Measurements from ENCODE around the gene NME8. TPM values are rescaled to one million over a fixed set of nuclear protein-coding genes. Genes with fewer than 3 reads are reported as not detected.

The NME8 gene
- total RNA-seq, 1 experiment from 2014 or later, result not detected

- Histone ChIP-seq H3K4me1 (ENCODE audit: insufficient read depth, low read length, poor library complexity, severe bottlenecking) (no peaks in the 10 kb centered on the region), H3K36me3 (ENCODE audit: insufficient read depth, low read length, poor library complexity, severe bottlenecking) (no peaks in the 10 kb centered on the region), H3K27me3 (replicated peaks; ENCODE audit: insufficient read depth, low read depth, low read length, poor library complexity) (no peaks in the 10 kb centered on the region), H3K27ac (ENCODE audit: low read depth, low read length, poor library complexity, severe bottlenecking) (no peak overlapping the region), H3K9me3 (ENCODE audit: low read depth, low read length, poor library complexity, severe bottlenecking) (no peaks in the 10 kb centered on the region), H3K4me3 (ENCODE audit: low read depth, low read length, poor library complexity, severe bottlenecking) (no peak overlapping the region)
- intact Hi-C loops (cut with micrococcal nuclease; ENCODE audit: unreplicated experiment), result no loop called here
- POLR2A ChIA-PET (ENCODE audit: low non-redundant PET), result no interaction called here
- CTCF ChIA-PET, result no interaction called here
- no TSS peak for BruUV-seq (replicated peaks)
- no peak for DNase-seq (ENCODE audit: low spot score)
- TF ChIP-seq CTCF (conservative IDR thresholded peaks at IDR 0.05; ENCODE audit: low read depth, low read length) (no peak), EZH2 (IDR thresholded peaks at IDR 0.05; ENCODE audit: borderline replicate concordance, low read depth, low read length, poor library complexity, severe bottlenecking) (no peak)
Observed at GRCh38 chr7:37816922-37817590, 31.3 kb upstream of the NME8 start.

- H3K4me3 ChIP-seq (ENCODE audit: low read depth, low read length, poor library complexity, severe bottlenecking), result no peak overlapping the region
- no peaks in the 10 kb centered on the region for H3K9me3 ChIP-seq (ENCODE audit: low read depth, low read length, poor library complexity, severe bottlenecking)
- POLR2A ChIA-PET (ENCODE audit: low non-redundant PET), result no interaction called here
- intact Hi-C loops (cut with micrococcal nuclease; ENCODE audit: unreplicated experiment), result no loop called here
- no TSS peak for BruUV-seq (replicated peaks)
- H3K27ac ChIP-seq (ENCODE audit: low read depth, low read length, poor library complexity, severe bottlenecking), result no peak overlapping the region
- no peaks in the 10 kb centered on the region for H3K4me1 ChIP-seq (ENCODE audit: insufficient read depth, low read length, poor library complexity, severe bottlenecking)
- CTCF ChIA-PET, result no interaction called here
- TF ChIP-seq CTCF (conservative IDR thresholded peaks at IDR 0.05; ENCODE audit: low read depth, low read length) (no peak), EZH2 (IDR thresholded peaks at IDR 0.05; ENCODE audit: borderline replicate concordance, low read depth, low read length, poor library complexity, severe bottlenecking) (no peak)
- H3K36me3 ChIP-seq (ENCODE audit: insufficient read depth, low read length, poor library complexity, severe bottlenecking), result no peaks in the 10 kb centered on the region
- peaks cover 3% of the 10 kb centered on the region for H3K27me3 ChIP-seq (replicated peaks; ENCODE audit: insufficient read depth, low read depth, low read length, poor library complexity)
- DNase-seq (ENCODE audit: low spot score), result no peak
Observed at GRCh38 chr7:37817591-37817960, 30.8 kb upstream of the NME8 start.

- H3K27me3 ChIP-seq (replicated peaks; ENCODE audit: insufficient read depth, low read depth, low read length, poor library complexity), result peaks cover 6% of the 10 kb centered on the region
- intact Hi-C loops (cut with micrococcal nuclease; ENCODE audit: unreplicated experiment), result no loop called here
- H3K36me3 ChIP-seq (ENCODE audit: insufficient read depth, low read length, poor library complexity, severe bottlenecking), result no peaks in the 10 kb centered on the region
- ChIA-PET POLR2A (ENCODE audit: low non-redundant PET) (no interaction called here), CTCF (no interaction called here)
- no TSS peak for BruUV-seq (replicated peaks)
- TF ChIP-seq EZH2 (IDR thresholded peaks at IDR 0.05; ENCODE audit: borderline replicate concordance, low read depth, low read length, poor library complexity, severe bottlenecking) (no peak), CTCF (conservative IDR thresholded peaks at IDR 0.05; ENCODE audit: low read depth, low read length) (no peak)
- H3K4me1 ChIP-seq (ENCODE audit: insufficient read depth, low read length, poor library complexity, severe bottlenecking), result no peaks in the 10 kb centered on the region
- no peak for DNase-seq (ENCODE audit: low spot score)
- H3K4me3 ChIP-seq (ENCODE audit: low read depth, low read length, poor library complexity, severe bottlenecking), result no peak overlapping the region
- H3K9me3 ChIP-seq (ENCODE audit: low read depth, low read length, poor library complexity, severe bottlenecking), result no peaks in the 10 kb centered on the region
- H3K27ac ChIP-seq (ENCODE audit: low read depth, low read length, poor library complexity, severe bottlenecking), result no peak overlapping the region
Observed at GRCh38 chr7:37817996-37818720, 30.2 kb upstream of the NME8 start.
